IPS-15b (cell line): ENCODE results near the gene IFIT1B.

Source experiments
- H3K27me3 ChIP-seq: one replicate; pipeline ENCODE4 v1.6.1; 2013; ENCODE audit warnings: low read length; ENCODE audit not compliant: control insufficient read depth, insufficient read depth
- H3K36me3 ChIP-seq: one replicate; pipeline ENCODE4 v1.6.1; 2013; ENCODE audit warnings: low read length; ENCODE audit not compliant: control insufficient read depth, insufficient read depth
- H3K4me1 ChIP-seq: one replicate; pipeline ENCODE4 v1.6.1; 2013; ENCODE audit warnings: mild to moderate bottlenecking, low read length; ENCODE audit not compliant: control insufficient read depth, insufficient read depth
- H3K4me3 ChIP-seq: one replicate; pipeline ENCODE4 v1.5.1; 2013; ENCODE audit warnings: low read depth, low read length
- H3K9ac ChIP-seq: one replicate; pipeline ENCODE4 v1.6.1; 2013; ENCODE audit warnings: low read depth, mild to moderate bottlenecking, low read length
- H3K9me3 ChIP-seq: one replicate; pipeline ENCODE4 v1.6.1; 2013; ENCODE audit warnings: mild to moderate bottlenecking, low read length; ENCODE audit not compliant: control insufficient read depth, insufficient read depth

IFIT1B gene

GRCh38 chr10:89369156-89370105 is 8.4 kb upstream of the IFIT1B start:
- Histone ChIP-seq H3K9me3 (no peaks in the 10 kb centered on the region), H3K4me3 (no peak overlapping the region), H3K27me3 (no peaks in the 10 kb centered on the region), H3K4me1 (no peaks in the 10 kb centered on the region), H3K36me3 (no peaks in the 10 kb centered on the region), H3K9ac (no peak overlapping the region)

DNA sequence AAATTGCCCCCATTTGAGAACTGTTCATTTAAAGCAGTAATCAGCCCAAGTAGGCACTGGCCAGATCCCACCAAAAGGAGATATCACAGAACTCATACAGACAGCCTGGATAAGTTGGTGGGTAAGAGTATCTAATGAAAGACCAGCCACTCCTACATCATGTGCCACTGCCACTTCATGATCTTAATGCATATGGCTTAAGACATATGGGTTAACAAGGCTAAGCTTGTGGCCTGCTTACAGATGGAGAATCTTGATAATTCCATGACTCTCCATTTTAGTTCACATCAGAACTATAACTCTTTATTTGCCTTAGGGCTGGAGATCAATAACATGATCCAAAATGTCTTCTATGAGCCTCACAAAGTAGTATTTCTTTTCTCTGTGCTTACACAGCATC is 6.8 kb upstream of the IFIT1B start:
- no peak overlapping the region for H3K4me3 ChIP-seq
- H3K27me3 ChIP-seq = no peaks in the 10 kb centered on the region
- no peak overlapping the region for H3K9ac ChIP-seq
- H3K4me1 ChIP-seq = no peaks in the 10 kb centered on the region
- no peaks in the 10 kb centered on the region for H3K36me3 ChIP-seq
- H3K9me3 ChIP-seq = no peaks in the 10 kb centered on the region

DNA sequence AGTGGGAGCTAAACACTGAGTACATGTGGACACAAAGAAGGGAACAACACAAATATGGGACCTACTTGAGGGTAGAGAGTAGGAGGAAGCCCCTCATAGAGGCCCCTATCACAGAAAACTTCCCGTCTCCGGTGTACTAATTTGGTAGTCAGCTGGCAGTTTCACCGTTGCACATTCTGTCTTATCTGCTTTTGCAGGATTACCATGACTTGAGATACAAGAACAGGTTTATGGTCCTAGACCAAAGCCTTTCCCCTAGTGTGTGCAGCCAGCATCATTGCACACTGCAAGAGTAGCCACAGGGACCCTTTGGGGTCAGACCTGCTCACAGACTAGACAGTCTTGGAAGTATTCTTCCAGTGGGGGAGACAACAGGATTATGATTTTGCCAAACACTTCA is 5.9 kb upstream of the IFIT1B start:
- no peaks in the 10 kb centered on the region for H3K36me3 ChIP-seq
- H3K27me3 ChIP-seq = no peaks in the 10 kb centered on the region
- no peak overlapping the region for H3K4me3 ChIP-seq
- no peaks in the 10 kb centered on the region for H3K9me3 ChIP-seq
- H3K4me1 ChIP-seq = no peaks in the 10 kb centered on the region
- no peak overlapping the region for H3K9ac ChIP-seq

DNA sequence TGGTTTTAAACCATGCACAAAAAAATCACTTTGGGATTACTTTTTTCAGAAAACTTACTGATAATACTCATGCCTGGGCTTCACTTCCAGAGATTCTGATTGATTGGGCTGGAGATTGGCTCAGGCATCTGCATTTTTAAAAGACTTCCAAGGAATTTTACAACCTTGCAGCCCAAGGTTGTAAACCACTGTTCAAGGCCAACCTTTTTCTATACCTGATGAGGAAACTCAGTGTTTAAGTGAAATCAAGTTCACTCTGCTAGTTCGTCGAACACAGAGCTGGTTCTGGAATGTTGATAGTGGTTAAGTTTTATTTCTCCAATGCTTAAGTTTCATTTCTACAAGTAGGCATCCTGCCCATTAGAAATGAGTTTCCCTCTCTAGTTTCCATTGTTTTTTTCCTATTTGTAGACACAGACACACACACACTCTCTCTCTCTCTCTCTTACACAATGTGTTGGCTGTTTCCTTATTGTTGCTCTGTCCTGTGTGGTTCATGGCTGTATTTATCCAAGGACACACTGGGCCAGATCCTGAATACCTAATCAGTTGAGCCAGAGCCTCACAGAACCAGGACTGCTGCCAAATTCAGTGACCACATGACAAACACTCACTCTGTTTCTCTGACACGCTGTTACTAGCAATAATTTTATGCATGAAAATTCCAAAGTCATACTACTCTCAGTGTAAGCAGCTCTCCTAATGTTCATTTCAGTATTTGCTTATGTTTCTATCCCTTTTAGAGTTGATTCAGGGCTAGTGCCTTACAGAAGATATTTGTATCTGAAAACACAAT is 3.7 kb upstream of the IFIT1B start:
- Histone ChIP-seq H3K4me1 (no peaks in the 10 kb centered on the region), H3K36me3 (no peaks in the 10 kb centered on the region), H3K27me3 (no peaks in the 10 kb centered on the region), H3K4me3 (no peak overlapping the region), H3K9ac (no peak overlapping the region), H3K9me3 (no peaks in the 10 kb centered on the region)

DNA sequence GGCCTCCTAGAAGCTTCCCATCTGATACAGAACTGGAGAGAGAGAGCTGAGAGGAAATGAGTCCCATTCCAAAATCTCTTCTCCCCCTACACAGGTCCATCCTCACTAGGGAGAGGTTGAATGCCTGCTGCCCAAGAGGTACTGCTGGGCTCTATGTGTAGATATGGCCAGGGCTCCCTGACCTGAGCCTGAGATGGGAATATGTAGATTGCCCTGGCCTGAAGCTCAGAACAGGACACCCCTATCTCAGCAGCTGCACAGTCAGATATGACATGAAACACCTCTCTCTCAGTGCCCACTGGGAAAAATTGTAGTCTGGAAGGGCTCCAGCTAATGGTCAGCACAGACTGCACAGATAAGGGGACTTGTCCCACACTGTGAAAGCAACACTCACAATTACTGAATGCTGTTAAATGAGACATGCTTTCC is 3.1 kb upstream of the IFIT1B start:
- H3K9ac ChIP-seq = no peak overlapping the region
- H3K36me3 ChIP-seq = no peaks in the 10 kb centered on the region
- no peaks in the 10 kb centered on the region for H3K27me3 ChIP-seq
- H3K4me1 ChIP-seq = no peaks in the 10 kb centered on the region
- no peak overlapping the region for H3K4me3 ChIP-seq
- H3K9me3 ChIP-seq = no peaks in the 10 kb centered on the region

- Histone ChIP-seq H3K36me3 (no peaks in the 10 kb centered on the region), H3K27me3 (no peaks in the 10 kb centered on the region), H3K9me3 (no peaks in the 10 kb centered on the region), H3K9ac (no peak overlapping the region), H3K4me3 (no peak overlapping the region), H3K4me1 (no peaks in the 10 kb centered on the region)
Observed at GRCh38 chr10:89379103-89379502, 1.2 kb downstream of the IFIT1B start.

GRCh38 chr10:89382757-89383156 is 4.9 kb downstream of the IFIT1B start:
- Histone ChIP-seq H3K4me1 (peaks cover 6% of the 10 kb centered on the region), H3K9me3 (no peaks in the 10 kb centered on the region), H3K36me3 (no peaks in the 10 kb centered on the region), H3K9ac (no peak overlapping the region), H3K4me3 (no peak overlapping the region), H3K27me3 (no peaks in the 10 kb centered on the region)

DNA sequence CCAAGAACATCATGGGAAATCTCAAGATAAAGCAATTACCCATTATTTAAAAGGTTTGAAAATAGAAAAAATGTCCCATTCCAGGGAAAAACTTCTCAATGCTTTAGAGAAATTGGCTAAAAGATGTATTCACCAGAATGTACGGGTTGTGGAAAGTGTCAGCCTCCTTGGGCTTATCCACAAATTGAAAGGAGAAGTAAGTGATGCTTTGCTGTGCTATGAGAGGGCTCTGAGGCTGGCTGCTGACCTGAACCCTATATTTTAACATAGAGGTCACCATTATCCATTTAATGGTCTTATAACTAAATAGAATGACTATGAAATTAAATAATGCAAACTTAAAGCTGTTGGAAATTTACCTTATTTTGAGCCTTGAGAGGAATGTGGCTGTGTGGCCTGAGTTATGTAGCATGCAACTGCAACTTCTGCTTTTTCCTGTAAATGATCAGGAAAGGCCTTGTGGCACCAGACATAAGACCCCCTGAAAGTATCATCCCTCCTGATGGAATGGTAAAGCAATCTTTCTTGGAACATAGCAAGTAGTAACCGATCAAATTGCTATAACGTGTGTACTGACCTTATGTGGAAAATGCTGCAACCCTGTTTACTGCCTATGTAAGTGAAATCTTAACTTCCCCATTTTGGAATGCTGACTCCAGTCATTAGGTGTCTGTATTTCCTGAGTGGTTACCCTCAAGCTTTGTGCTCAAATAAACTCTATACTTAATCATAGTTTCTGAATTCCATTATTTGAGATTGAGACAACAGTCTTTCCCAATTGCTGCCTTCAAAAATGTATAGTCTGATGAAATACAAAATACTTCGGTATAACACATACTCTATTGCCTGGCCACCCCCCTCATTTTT is 6.9 kb downstream of the IFIT1B start:
- Histone ChIP-seq H3K36me3 (no peaks in the 10 kb centered on the region), H3K4me1 (peaks cover 6% of the 10 kb centered on the region), H3K9me3 (no peaks in the 10 kb centered on the region), H3K27me3 (no peaks in the 10 kb centered on the region), H3K4me3 (no peak overlapping the region), H3K9ac (no peak overlapping the region)

DNA sequence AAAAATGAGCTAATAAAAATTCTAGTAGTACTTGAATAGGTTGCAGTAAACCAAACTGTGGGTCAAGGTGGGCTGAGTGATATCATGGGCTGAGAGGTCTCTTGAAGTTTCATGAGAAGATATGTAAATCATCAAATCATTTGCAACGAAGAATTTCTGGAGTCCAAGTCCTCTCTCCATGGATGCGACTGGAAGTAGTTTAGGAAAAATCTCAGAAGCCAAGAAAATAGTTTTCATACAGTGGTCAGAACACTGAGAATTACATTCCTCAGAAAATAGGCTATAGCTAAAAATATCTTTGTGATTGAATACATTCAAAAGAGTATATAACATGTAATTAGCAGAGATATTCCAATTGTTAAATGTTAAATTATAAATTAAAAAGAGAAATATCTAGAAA is 10.9 kb downstream of the IFIT1B start:
- Histone ChIP-seq H3K4me1 (peaks cover 15% of the 10 kb centered on the region), H3K27me3 (no peaks in the 10 kb centered on the region), H3K9ac (no peak overlapping the region), H3K36me3 (no peaks in the 10 kb centered on the region), H3K9me3 (no peaks in the 10 kb centered on the region), H3K4me3 (no peak overlapping the region)

DNA sequence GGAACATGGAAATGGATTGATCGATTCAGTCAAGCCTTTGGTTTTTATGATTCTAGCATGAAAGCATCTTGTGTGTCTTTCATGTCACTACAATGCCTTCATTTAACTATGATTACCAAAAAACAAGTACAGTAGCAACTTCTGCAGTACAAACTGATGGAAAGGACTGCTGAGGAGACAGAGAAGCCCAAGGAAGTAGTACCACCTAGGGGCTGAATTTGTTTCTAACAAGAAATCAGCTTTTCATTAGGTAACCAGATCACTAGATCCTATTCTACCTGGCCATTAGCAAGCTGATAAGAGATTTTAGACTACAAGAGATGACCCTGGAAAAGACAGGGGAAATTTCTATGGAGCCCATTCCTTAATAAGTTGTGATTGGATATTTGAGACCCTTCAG is 11.4 kb downstream of the IFIT1B start:
- no peaks in the 10 kb centered on the region for H3K36me3 ChIP-seq
- no peak overlapping the region for H3K9ac ChIP-seq
- H3K9me3 ChIP-seq = no peaks in the 10 kb centered on the region

GRCh38 chr10:89390476-89391225 is 12.8 kb downstream of the IFIT1B start:
- Histone ChIP-seq H3K4me1 (peaks cover 15% of the 10 kb centered on the region), H3K27me3 (no peaks in the 10 kb centered on the region), H3K4me3 (no peak overlapping the region), H3K9me3 (no peaks in the 10 kb centered on the region), H3K36me3 (no peaks in the 10 kb centered on the region), H3K9ac (no peak overlapping the region)

More for the DNA sequence above, 11.4 kb downstream of the IFIT1B start:
- peaks cover 15% of the 10 kb centered on the region for H3K4me1 ChIP-seq
- no peaks in the 10 kb centered on the region for H3K27me3 ChIP-seq
- H3K4me3 ChIP-seq = no peak overlapping the region
